ENCODE results near the gene ATF7IP2.

DNA sequence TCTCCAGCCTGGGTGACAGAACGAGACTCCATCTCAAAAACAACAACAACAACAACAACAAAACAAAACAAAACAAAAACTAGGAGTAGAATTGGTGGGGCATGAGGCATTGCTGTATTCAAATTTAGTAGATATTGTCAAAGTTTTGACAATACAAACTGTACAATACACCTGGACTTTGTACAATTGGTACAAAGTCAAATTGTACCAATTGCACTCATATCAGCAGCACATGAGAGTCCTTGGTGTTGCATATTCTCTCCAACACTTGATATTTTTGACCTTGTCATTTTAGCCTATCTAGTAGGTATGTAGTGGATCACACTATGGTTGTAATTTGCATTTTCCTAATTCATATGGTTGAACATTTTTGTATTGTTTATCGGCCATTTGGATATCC, 14.3 kb upstream of the ATF7IP2 start:
- TF ChIP-seq EP300 (IDR thresholded peaks at IDR 0.05) (no peak), POLR2A (IDR thresholded peaks at IDR 0.05) (no peak)
- TF ChIP-seq, protein P1, sequence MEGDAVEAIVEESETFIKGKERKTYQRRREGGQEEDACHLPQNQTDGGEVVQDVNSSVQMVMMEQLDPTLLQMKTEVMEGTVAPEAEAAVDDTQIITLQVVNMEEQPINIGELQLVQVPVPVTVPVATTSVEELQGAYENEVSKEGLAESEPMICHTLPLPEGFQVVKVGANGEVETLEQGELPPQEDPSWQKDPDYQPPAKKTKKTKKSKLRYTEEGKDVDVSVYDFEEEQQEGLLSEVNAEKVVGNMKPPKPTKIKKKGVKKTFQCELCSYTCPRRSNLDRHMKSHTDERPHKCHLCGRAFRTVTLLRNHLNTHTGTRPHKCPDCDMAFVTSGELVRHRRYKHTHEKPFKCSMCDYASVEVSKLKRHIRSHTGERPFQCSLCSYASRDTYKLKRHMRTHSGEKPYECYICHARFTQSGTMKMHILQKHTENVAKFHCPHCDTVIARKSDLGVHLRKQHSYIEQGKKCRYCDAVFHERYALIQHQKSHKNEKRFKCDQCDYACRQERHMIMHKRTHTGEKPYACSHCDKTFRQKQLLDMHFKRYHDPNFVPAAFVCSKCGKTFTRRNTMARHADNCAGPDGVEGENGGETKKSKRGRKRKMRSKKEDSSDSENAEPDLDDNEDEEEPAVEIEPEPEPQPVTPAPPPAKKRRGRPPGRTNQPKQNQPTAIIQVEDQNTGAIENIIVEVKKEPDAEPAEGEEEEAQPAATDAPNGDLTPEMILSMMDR (IDR thresholded peaks at IDR 0.05), result no peak
